ENCODE measurements around the gene BBX.

Gene BBX

GRCh38 chr3:107599772-107600145 lies 77.0 kb downstream of the BBX start:
- TF ChIP-seq POLR2AphosphoS5 (IDR thresholded peaks at IDR 0.05; ENCODE audit: low read depth, low read length): no peak
- no peak for TF ChIP-seq FOXP2 (optimal IDR thresholded peaks at IDR 0.05; ENCODE audit: borderline replicate concordance, extremely low read depth, extremely low read length, insufficient read depth)
- TF ChIP-seq REST (IDR thresholded peaks at IDR 0.05; ENCODE audit: insufficient read depth in 1 of 2, low read depth in 2 of 2, low read length in 2 of 2): no peak
- TF ChIP-seq TAF1 (IDR thresholded peaks at IDR 0.05; ENCODE audit: borderline replicate concordance, insufficient read depth, low read length): no peak
- no peak for TF ChIP-seq SIN3A (IDR thresholded peaks at IDR 0.05; ENCODE audit: borderline replicate concordance, insufficient read depth, low read length)

- TF ChIP-seq POLR2AphosphoS5 (IDR thresholded peaks at IDR 0.05; ENCODE audit: low read depth, low read length) (no peak), REST (IDR thresholded peaks at IDR 0.05; ENCODE audit: insufficient read depth in 1 of 2, low read depth in 2 of 2, low read length in 2 of 2) (no peak), SIN3A (IDR thresholded peaks at IDR 0.05; ENCODE audit: borderline replicate concordance, insufficient read depth, low read length) (no peak), FOXP2 (optimal IDR thresholded peaks at IDR 0.05; ENCODE audit: borderline replicate concordance, extremely low read depth, extremely low read length, insufficient read depth) (no peak), TAF1 (IDR thresholded peaks at IDR 0.05; ENCODE audit: borderline replicate concordance, insufficient read depth, low read length) (no peak)
Observed at GRCh38 chr3:107600780-107601179, 78.0 kb downstream of the BBX start.

GRCh38 chr3:107604057-107604822 lies 81.5 kb downstream of the BBX start:
- TF ChIP-seq POLR2AphosphoS5 (IDR thresholded peaks at IDR 0.05; ENCODE audit: low read depth, low read length): no peak

DNA sequence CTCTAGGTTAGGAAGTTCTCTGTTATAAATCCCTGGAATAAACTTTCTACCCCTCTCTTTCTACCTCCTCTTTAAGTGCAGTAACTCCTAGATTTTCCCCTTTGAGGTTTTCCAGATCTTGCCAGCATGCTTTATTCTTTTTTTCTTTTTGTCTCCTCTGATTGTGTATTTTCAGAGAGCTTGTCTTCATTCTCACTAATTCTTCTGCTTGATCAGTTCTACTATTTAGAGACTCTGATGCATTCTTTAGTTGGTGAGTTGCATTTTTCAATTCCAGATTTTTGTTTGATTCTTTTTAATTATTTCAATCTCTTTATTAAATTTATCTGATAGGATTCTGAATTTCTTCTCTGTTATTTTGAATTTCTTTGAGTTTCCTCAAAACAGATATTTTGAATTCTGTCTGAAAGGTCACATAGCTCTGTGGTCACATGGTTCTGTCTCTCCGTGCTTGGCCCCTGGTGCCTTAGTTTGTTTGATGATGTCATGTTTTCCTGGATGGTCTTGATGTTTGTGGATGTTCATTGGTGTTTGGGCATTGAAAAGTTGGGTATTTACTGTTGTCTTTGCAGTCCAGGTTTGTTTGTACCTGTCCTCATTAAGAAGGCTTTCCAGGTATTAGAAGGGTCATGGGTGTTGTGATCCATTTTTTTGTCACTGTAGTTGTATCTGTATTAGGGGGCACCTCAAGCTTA lies 89.2 kb downstream of the BBX start:
- TF ChIP-seq TAF1 (IDR thresholded peaks at IDR 0.05; ENCODE audit: borderline replicate concordance, insufficient read depth, low read length) (no peak), FOXP2 (optimal IDR thresholded peaks at IDR 0.05; ENCODE audit: borderline replicate concordance, extremely low read depth, extremely low read length, insufficient read depth) (no peak), SIN3A (IDR thresholded peaks at IDR 0.05; ENCODE audit: borderline replicate concordance, insufficient read depth, low read length) (no peak), REST (IDR thresholded peaks at IDR 0.05; ENCODE audit: insufficient read depth in 1 of 2, low read depth in 2 of 2, low read length in 2 of 2) (no peak), POLR2AphosphoS5 (IDR thresholded peaks at IDR 0.05; ENCODE audit: low read depth, low read length) (no peak)

GRCh38 chr3:107612664-107613084 lies 89.9 kb downstream of the BBX start:
- TF ChIP-seq SIN3A (IDR thresholded peaks at IDR 0.05; ENCODE audit: borderline replicate concordance, insufficient read depth, low read length) (no peak), REST (IDR thresholded peaks at IDR 0.05; ENCODE audit: insufficient read depth in 1 of 2, low read depth in 2 of 2, low read length in 2 of 2) (no peak), TAF1 (IDR thresholded peaks at IDR 0.05; ENCODE audit: borderline replicate concordance, insufficient read depth, low read length) (no peak), POLR2AphosphoS5 (IDR thresholded peaks at IDR 0.05; ENCODE audit: low read depth, low read length) (no peak), FOXP2 (optimal IDR thresholded peaks at IDR 0.05; ENCODE audit: borderline replicate concordance, extremely low read depth, extremely low read length, insufficient read depth) (no peak)

Data from PFSK-1 (cell line).